Subcutaneous adipose tissue (tissue), 4 donors: ENCODE data around the gene OPTN. TPM values are rescaled to one million over a fixed set of nuclear protein-coding genes. Genes with fewer than 3 reads are reported as not detected.

Source experiments
- CTCF ChIP-seq: fragments of 450-650 bp; IDR thresholded peaks from one replicate; pipeline ENCODE4 v1.5.1; 2016; ENCODE audit warnings: low read depth, mild to moderate bottlenecking, control low read depth, antibody characterized with exemption, moderate library complexity
- small RNA-seq: library from RNA; depleted of rRNA; stranded (forward); fragments of <200 nt; gene quantifications from one replicate; pipeline ENCODE3, GENCODE V24; 2016
- total RNA-seq, 4 donors: library from RNA; depleted of rRNA; stranded (reverse); fragments of >200 nt; gene quantifications; one replicate each; pipeline ENCODE4 v1.1.0, GENCODE V29; 2016

Gene OPTN
- total RNA-seq, 4 donors from 2014 or later, result 69.0 to 195 (median 104) TPM

GRCh38 chr10:13180788-13181187 is 80.8 kb downstream of the OPTN start:
- no peak for TF ChIP-seq CTCF

- no peak for TF ChIP-seq CTCF
Measured at GRCh38 chr10:13182424-13182823, 82.5 kb downstream of the OPTN start.

DNA sequence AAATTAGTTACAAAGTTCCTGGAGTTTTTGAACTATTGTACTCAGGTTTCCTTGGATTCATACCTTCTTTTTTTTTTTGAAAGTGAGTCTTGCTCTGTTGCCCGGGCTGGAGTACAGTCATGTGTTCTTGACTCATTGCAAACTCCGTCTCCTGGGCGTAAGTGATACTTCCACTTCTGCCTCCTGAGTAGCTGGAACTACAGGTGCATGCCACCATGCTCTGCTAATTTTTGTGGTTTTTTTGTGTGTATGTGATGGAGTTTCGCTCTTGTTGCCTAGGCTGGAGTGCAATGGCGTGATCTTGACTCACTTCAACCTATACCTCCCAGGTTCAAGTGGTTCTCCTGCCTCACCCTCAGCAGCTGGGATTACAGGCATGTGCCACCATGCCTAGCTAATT is 83.7 kb downstream of the OPTN start:
- no peak for TF ChIP-seq CTCF

DNA sequence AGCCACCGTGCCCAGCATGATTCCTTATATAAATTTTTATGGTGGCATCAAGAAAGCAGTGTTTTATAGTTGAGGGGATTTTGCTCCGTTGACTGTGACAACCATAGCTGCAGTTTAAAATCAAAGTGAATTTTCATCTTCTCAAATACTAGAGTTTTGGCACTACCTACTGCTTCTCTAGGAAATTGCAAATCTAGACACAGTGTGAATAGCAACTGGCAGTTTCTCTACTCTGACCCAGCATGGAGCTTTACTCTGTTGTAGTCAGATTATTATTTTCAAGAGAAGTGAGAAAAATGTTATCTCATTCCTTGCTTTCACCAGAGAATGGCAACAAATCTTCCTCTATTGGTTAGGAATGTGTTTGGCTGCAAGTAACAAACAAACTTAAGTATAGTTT is 84.3 kb downstream of the OPTN start:
- TF ChIP-seq CTCF, result no peak

DNA sequence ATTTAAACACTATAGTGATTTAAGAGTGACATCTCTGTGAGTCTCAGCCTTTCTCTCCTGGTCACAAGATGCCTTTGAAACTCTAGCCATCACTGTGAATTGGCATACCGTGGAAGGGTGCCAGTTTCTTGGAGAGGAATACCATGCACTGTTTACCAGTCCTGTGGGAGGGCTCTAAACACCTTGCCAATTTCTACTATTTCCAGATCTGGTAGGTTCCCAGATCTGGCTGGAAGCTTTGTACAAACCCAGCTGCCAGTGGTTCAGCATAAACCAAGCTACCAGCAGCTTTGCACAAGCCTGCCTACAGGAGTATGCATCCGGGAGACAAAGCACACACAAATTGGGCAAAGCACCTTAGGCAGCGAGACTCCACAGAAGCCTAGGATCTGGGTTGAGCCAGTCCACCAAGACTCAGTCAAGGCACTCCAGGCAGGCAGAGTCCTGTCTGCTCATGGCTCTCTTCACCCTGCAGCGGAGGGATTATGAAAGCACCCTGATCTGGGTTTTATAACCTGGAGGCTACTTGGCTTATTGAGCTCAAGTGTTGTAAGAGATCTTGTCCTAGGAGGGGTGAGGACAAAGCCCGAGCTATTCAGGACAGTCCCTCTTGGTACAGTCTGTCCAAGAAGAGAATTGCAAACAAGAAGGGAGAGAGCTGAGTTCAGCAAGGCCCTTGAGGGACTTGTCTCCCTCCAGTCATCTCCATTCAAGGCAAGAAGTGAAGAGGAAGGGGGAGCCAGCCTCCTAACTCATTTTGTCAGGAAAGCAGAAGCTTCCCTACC is 85.0 kb downstream of the OPTN start:
- no peak for TF ChIP-seq CTCF

DNA sequence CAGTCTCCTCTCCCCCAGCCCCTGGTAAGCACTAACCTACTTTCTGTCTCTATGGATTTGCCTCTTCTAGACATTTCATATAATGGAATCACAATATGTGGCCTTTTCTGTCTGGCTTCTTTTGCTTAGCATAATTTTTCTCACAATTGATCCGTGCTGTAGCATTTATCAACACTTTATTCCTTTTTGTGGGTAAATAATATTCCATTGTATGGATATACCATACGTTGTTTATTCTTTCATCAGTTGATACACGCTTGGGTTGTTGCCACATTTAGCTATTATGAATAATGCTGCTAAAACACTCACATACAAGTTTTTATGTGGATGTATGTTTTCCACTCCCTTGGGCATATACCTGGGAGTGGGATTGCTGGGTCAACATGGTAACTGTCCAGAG is 87.2 kb downstream of the OPTN start:
- TF ChIP-seq CTCF, result no peak

Small RNA genes lying within 50 kb of the gene (small RNA-seq; reads per million reads assigned to genes)
- not detected for gene SNRPGP5

Other genes with a start within 250 kb of the OPTN start
- 10 to 100 TPM in 3 of 4 donors, 1 to 10 TPM in 1; 4.8 to 39.1 (median 19.4) TPM for gene CCDC3, start 98.5 kb upstream of the OPTN start, total RNA-seq
- 1 to 10 TPM; 1.0 to 6.4 (median 5.0) TPM for gene MCM10, start 61.4 kb downstream of the OPTN start, total RNA-seq
- gene UCMA, start 134.2 kb downstream of the OPTN start, total RNA-seq, result not detected
- 10 to 100 TPM; 47.4 to 93.8 (median 57.4) TPM for gene PHYH, start 199.9 kb downstream of the OPTN start, total RNA-seq
- gene SEPHS1, start 248.1 kb downstream of the OPTN start, total RNA-seq, result 10 to 100 TPM; 21.9 to 50.5 (median 37.8) TPM